Body of pancreas (tissue), 4 donors: ENCODE measurements around the gene ANKLE2. TPM values are rescaled to one million over a fixed set of nuclear protein-coding genes. Genes with fewer than 3 reads are reported as not detected.
"Not testable (repeated sequence)": the region's sequence is repeated elsewhere in the genome, so short reads cannot be mapped to it uniquely, and the experiment has no call there.

Experiments used
- ATAC-seq: fragments of 150-250 bp; one replicate; pipeline ENCODE4 v1.9.1; 2016
- DNase-seq, 4 donors: peaks; one replicate each; pipeline ENCODE4 v3.0.0-alpha.2; 2019
- H3K27ac ChIP-seq, 4 donors: fragments of 200-600 bp; sonication (generic); 1 replicate in 3 of 4; 2 replicates in 1 of 4; pipeline versions ENCODE4 v1.5.1 to v1.6.1; 2016 to 2019; ENCODE audit warnings: mild to moderate bottlenecking in 1 of 4, mixed read lengths in 1 of 4, moderate library complexity in 1 of 4
- H3K27me3 ChIP-seq, 2 donors: fragments of 200-600 bp; sonication (generic); one replicate each; pipeline ENCODE4 v1.6.0; 2016; ENCODE audit warnings: mild to moderate bottlenecking in 1 of 2
- H3K36me3 ChIP-seq, 2 donors: fragments of 200-600 bp; sonication (generic); replicated peaks in 1 of 2; 2 replicates each; pipeline ENCODE4 v1.5.1; 2016; ENCODE audit warnings: low read depth in 2 of 2; ENCODE audit not compliant: insufficient read depth in 1 of 2
- H3K4me1 ChIP-seq: fragments of 200-600 bp; sonication (generic); one replicate; pipeline ENCODE4 v1.6.0; 2016
- H3K4me3 ChIP-seq, 2 donors: fragments of 200-600 bp; sonication (generic); 1 replicate in 1 of 2; 2 replicates in 1 of 2; pipeline ENCODE4 v1.5.1; 2016 to 2019
- H3K9me3 ChIP-seq, 3 donors: fragments of 200-600 bp; sonication (generic); 1 replicate in 2 of 3; 2 replicates in 1 of 3; pipeline ENCODE4 v1.5.1; 2016
- POLR2A ChIP-seq, 3 donors: fragments of 450-650 bp; IDR thresholded peaks; one replicate each; pipeline ENCODE4 v1.6.1; 2016; ENCODE audit warnings: antibody characterized with exemption in 3 of 3, mild to moderate bottlenecking in 2 of 3
- WGBS, 2 donors: methylation state at CpG; one replicate each; pipeline ENCODE4 v1.1.5; 2017; 5-methylcytosine and 5-hydroxymethylcytosine counted together
- intact Hi-C: fragments of 100-400 bp; cut with DNase I; formaldehyde crosslinking; loops from one replicate; pipeline ENCODE4 v1.15.1; 2023
- total RNA-seq, 2 donors: library from RNA; depleted of rRNA; stranded (reverse); fragments of >200 nt; gene quantifications; one replicate each; pipeline ENCODE4 v1.1.0, GENCODE V29; 2016
- TF ChIP-seq, protein P1 (sequence below), 7 experiments: fragments of 450-650 bp in 4 of 7; fragments of 200-600 bp in 3 of 7; sonication (generic) in 3 of 7; IDR thresholded peaks; one replicate each; pipeline ENCODE4 v1.5.1; 2016 to 2019; ENCODE audit warnings: antibody characterized with exemption in 7 of 7

Gene ANKLE2
- total RNA-seq, 2 donors from 2014 or later = 37.9 to 76.1 TPM

DNA sequence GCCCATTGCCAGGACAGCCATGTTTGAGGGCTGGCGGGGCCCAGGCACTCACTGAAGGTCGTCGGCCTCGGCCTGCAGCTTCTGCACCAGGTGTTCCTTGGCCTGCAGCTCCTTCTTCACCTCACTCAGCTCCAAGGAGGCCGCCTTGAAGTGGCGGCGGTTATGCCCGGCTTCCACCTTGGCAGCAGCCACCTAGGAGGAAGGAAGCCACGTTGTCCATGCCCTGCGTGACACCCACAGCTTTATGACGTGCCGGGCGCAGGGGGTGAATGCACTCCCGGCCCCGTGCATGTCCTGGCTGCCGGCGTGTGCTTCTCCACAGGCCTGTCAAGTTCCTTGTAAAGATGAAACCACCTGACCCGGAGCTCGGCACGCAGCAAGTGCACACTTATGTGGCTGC lies 16.0 kb upstream of the ANKLE2 start:
- H3K36me3 ChIP-seq = peaks cover 25 to 40% of the 10 kb centered on the region in 2 donors

DNA sequence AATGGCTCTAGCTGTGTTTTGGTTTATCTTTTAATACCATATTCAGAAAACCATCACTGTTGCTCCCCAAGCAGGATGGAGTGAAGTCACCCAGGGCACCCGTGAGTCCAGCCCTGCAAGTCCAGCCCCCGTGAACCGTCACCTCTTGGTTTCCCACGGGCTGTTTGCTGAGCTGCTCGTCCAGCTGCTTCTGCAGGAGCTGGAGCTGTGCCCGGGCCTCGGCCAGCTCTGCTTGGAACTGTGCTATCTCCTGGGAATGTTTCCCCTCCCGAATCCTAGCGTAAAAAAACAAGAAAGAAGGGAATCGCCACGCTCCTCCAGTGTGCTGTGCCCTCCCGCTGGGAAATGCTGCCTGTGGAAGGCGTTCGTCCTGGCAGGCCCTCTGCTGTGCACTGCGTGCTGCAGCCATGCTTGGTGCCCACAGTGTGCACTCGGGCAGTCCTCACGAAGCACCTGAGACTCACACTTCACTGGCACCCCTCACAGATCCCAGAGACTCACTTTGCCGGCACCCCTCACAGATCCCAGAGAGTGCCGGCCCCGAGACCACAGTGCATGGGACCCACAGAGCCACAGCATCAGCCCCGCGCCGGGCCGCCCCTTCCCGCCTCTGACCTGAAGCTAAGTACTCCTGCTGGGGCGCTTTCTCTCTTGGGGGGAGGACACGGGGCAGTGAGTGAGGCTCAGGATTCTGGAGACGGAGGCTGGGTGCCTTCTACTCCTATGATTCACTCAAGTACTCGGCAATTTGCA lies 15.4 kb upstream of the ANKLE2 start:
- Histone ChIP-seq H3K27ac (no peak overlapping the region), H3K27me3 (no peaks in the 10 kb centered on the region), H3K9me3 (no peaks in the 10 kb centered on the region), H3K4me3 (no peak overlapping the region), H3K36me3 (peaks cover 25 to 37% of the 10 kb centered on the region in 2 donors), H3K4me1 (no peaks in the 10 kb centered on the region)
- intact Hi-C loops = no loop called here
- ATAC-seq (no peak), DNase-seq (peak in 3 of 4 donors; percentile 39 to 68 (median 49))
- TF ChIP-seq, protein P1, sequence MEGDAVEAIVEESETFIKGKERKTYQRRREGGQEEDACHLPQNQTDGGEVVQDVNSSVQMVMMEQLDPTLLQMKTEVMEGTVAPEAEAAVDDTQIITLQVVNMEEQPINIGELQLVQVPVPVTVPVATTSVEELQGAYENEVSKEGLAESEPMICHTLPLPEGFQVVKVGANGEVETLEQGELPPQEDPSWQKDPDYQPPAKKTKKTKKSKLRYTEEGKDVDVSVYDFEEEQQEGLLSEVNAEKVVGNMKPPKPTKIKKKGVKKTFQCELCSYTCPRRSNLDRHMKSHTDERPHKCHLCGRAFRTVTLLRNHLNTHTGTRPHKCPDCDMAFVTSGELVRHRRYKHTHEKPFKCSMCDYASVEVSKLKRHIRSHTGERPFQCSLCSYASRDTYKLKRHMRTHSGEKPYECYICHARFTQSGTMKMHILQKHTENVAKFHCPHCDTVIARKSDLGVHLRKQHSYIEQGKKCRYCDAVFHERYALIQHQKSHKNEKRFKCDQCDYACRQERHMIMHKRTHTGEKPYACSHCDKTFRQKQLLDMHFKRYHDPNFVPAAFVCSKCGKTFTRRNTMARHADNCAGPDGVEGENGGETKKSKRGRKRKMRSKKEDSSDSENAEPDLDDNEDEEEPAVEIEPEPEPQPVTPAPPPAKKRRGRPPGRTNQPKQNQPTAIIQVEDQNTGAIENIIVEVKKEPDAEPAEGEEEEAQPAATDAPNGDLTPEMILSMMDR (IDR thresholded peaks at IDR 0.05) = no peak
- WGBS, 2 donors = 59 to 71% methylated on average over 12 to 29 of the region's 29 CpGs

More for the DNA sequence above, 16.0 kb upstream of the ANKLE2 start:
- ATAC-seq (no peak), DNase-seq (no peak)
- Histone ChIP-seq H3K4me3 (no peak overlapping the region), H3K4me1 (no peaks in the 10 kb centered on the region), H3K27me3 (no peaks in the 10 kb centered on the region), H3K9me3 (no peaks in the 10 kb centered on the region), H3K27ac (no peak overlapping the region)
- intact Hi-C loops = no loop called here
- TF ChIP-seq, protein P1 (IDR thresholded peaks at IDR 0.05) = no peak
- TF ChIP-seq POLR2A (IDR thresholded peaks at IDR 0.05) = no peak
- WGBS, 2 donors = 73 to 91% methylated on average over 9 to 20 of the region's 20 CpGs

DNA sequence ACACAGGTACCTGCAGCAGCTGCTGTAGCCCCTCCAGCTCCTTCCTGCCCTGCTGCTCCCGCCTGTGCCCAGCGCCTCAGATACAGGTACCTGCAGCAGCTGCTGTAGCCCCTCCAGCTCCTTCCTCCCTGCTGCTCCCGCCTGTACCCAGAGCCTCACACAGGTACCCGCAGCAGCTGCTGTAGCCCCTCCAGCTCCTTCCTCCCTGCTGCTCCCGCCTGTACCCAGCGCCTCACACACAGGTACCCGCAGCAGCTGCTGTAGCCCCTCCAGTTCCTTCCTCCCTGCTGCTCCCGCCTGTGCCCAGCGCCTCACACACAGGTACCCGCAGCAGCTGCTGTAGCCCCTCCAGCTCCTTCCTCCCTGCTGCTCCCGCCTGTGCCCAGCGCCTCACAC lies 14.6 kb upstream of the ANKLE2 start:
- ATAC-seq, intact Hi-C loops, H3K27ac ChIP-seq, H3K4me3 ChIP-seq, H3K9me3 ChIP-seq, DNase-seq, H3K27me3 ChIP-seq, H3K4me1 ChIP-seq: not testable (repeated sequence)
- H3K36me3 ChIP-seq = peaks cover 25 to 38% of the 10 kb centered on the region in 2 donors
- WGBS, 2 donors = 82 to 92% methylated on average over 9 to 10 of the region's 12 CpGs

DNA sequence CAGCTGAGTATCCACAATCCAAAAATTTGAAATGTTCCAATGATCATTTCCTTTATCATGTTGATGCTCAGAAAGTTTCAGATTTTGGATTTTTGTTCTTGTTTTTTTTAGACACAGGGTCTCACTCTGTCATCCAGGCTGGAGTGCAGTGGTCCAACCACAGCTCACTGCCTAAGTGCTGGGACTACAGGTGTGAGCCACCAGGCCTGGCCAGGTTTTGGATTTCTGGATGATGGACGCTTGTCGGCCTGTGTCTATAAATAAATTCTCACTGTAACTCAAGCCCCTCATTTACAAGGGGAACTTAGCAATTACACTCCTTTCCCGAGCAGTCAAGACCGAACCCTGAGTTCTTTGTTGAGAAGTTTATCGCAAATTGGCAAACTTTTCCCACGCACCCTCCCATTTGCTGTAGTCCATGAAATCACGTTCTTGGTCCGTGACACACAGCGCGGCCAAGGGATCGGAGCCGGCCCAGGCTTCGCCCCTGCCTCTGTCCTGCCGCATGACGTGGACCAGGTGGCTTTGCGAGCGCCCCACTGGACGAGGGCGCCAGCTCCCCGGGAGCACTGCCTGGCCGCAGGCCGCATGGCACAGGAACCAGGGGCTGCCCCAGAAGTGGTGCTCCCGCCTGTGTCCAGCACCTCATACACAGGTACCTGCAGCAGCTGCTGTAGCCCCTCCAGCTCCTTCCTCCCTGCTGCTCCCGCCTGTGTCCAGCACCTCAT lies 14.0 kb upstream of the ANKLE2 start:
- Histone ChIP-seq H3K4me1 (no peaks in the 10 kb centered on the region), H3K36me3 (peaks cover 25 to 34% of the 10 kb centered on the region in 2 donors), H3K4me3 (no peak overlapping the region), H3K27ac (no peak overlapping the region), H3K27me3 (no peaks in the 10 kb centered on the region), H3K9me3 (no peaks in the 10 kb centered on the region)
- 96 to 97% methylated on average over 20 to 23 of the region's 24 CpGs for WGBS, 2 donors
- TF ChIP-seq POLR2A (IDR thresholded peaks at IDR 0.05) = no peak
- TF ChIP-seq, protein P1 (IDR thresholded peaks at IDR 0.05) = no peak
- DNase-seq = no peak
- no peak for ATAC-seq
- intact Hi-C loops = no loop called here

DNA sequence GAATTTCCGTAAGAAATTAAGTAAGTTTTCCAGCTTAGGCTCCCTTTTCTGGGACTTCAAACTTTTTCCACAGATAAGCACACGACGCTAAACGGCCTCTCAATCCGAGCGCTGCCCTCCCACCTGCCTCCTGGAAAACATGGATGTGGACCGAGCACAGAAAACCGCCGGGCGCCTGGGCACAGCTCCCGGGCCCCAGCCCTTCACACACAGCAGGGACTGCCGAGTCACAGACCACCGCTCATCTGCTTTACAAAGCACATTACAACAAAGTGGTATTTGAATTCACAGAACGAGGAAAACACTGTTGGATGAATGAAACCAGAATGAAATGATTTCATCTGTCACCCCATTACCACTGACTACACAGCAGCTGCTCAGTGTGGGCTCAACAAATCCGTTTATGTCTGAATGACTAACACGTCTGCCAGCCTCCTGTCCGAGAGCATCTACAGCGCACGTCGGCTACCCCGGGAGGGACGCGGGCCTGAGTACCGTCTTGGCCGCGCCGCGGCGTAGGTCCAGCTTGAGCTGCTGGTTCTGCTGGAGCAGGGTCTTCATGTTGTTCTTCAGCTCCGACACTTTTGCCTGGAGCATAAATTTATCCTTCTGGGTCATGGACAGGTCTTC lies 13.1 kb upstream of the ANKLE2 start:
- no peak for ATAC-seq
- intact Hi-C loops = no loop called here
- no peak for DNase-seq
- 89 to 93% methylated on average over 28 to 29 of the region's 30 CpGs for WGBS, 2 donors
- no peak overlapping the region for H3K4me3 ChIP-seq
- no peaks in the 10 kb centered on the region for H3K27me3 ChIP-seq
- peaks cover 25 to 27% of the 10 kb centered on the region in 2 donors for H3K36me3 ChIP-seq
- H3K4me1 ChIP-seq = no peaks in the 10 kb centered on the region
- TF ChIP-seq POLR2A (IDR thresholded peaks at IDR 0.05) = no peak
- TF ChIP-seq, protein P1 (IDR thresholded peaks at IDR 0.05) = no peak
- no peaks in the 10 kb centered on the region for H3K9me3 ChIP-seq
- no peak overlapping the region for H3K27ac ChIP-seq
